Activated effector memory CD4-positive, alpha-beta T cell treated with Interleukin-2 at 50 U/mL for 16 hours (primary cell): ENCODE measurements around the gene DNAJC30.

ENCODE experiments used
- DNase-seq: peaks from one replicate; pipeline ENCODE4 v3.0.0-alpha.2; 2020

Gene DNAJC30

GRCh38 chr7:73707045-73707631, 23.9 kb upstream of the DNAJC30 start:
- no peak for DNase-seq

GRCh38 chr7:73706126-73707044, 23.1 kb upstream of the DNAJC30 start:
- no peak for DNase-seq

GRCh38 chr7:73705551-73705920, 22.3 kb upstream of the DNAJC30 start:
- DNase-seq = no peak

- DNase-seq = no peak
Measured at GRCh38 chr7:73704640-73705550, 21.6 kb upstream of the DNAJC30 start.

- no peak for DNase-seq
Measured at GRCh38 chr7:73703757-73704639, 20.7 kb upstream of the DNAJC30 start.

- DNase-seq = no peak
Measured at GRCh38 chr7:73703225-73703624, 20.0 kb upstream of the DNAJC30 start.

GRCh38 chr7:73702665-73703064, 19.4 kb upstream of the DNAJC30 start:
- no peak for DNase-seq

- no peak for DNase-seq
Measured at GRCh38 chr7:73702226-73702625, 19.0 kb upstream of the DNAJC30 start.

- DNase-seq = no peak
Measured at GRCh38 chr7:73701357-73701995, 18.2 kb upstream of the DNAJC30 start.

- no peak for DNase-seq
Measured at GRCh38 chr7:73700581-73701134, 17.4 kb upstream of the DNAJC30 start.

GRCh38 chr7:73700069-73700423, 16.8 kb upstream of the DNAJC30 start:
- no peak for DNase-seq

GRCh38 chr7:73699370-73700068, 16.3 kb upstream of the DNAJC30 start:
- DNase-seq = no peak

GRCh38 chr7:73698410-73698809, 15.2 kb upstream of the DNAJC30 start:
- no peak for DNase-seq

- no peak for DNase-seq
Measured at GRCh38 chr7:73696372-73696771, 13.1 kb upstream of the DNAJC30 start.

- no peak for DNase-seq
Measured at GRCh38 chr7:73690646-73691045, 7.4 kb upstream of the DNAJC30 start.

- no peak for DNase-seq
Measured at GRCh38 chr7:73688288-73688687, 5.0 kb upstream of the DNAJC30 start.

- DNase-seq = no peak
Measured at GRCh38 chr7:73685311-73685710, 2.1 kb upstream of the DNAJC30 start.

- no peak for DNase-seq
Measured at GRCh38 chr7:73683788-73684693, 788 bp upstream of the DNAJC30 start.

- DNase-seq = no peak
Measured at GRCh38 chr7:73682745-73683055, 553 bp downstream of the DNAJC30 start.

GRCh38 chr7:73681031-73681430, 2.2 kb downstream of the DNAJC30 start:
- no peak for DNase-seq
